Left hindlimb (tissue), 1 donor: ENCODE results near the gene SUMF2.
"Not testable (repeated sequence)": the region's sequence is repeated elsewhere in the genome, so short reads cannot be mapped to it uniquely, and the experiment has no call there.

ENCODE experiments used
- DNase-seq: peaks from one replicate; pipeline ENCODE4 v3.0.0-alpha.2; 2018

The SUMF2 gene

DNA sequence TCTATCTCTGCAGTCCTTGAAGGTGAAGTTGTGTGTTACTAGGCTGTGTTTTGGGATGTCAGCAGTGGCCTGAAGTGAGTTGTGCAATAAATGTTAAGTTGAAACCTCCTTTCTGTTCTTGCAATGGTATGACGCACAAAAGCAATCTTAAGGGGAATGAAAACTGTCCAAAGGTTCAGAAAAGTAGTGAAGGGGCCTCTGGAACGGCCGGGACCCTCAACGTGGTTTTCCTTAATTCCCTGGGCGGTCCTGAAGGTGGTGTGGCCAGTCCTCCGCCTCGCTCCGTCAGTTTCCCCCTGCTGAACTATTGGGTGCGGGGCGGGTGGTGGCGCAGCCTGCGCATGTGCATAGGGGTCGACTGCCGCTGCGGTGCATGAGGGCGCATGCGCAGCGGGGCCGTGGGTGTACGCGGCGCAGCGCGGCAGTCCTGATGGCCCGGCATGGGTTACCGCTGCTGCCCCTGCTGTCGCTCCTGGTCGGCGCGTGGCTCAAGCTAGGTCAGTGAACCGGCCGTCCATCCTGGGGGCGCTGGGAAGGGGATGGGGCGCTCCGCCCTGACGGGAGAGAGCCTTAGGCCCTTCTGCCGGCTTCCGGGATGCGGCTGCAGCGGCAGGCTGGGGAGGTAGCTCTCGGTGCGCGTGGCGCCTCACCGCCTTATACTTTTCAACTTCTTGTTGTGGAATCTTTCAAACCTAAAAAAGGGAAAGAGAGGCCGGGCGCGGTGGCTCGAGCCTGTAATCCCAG lies at the start of gene SUMF2:
SUMF2 (plus strand) TSS at position 405 of the 744 bp plus-strand sequence; CDS start at position 431, 26 bp downstream.
- peak; percentile 94 for DNase-seq

DNA sequence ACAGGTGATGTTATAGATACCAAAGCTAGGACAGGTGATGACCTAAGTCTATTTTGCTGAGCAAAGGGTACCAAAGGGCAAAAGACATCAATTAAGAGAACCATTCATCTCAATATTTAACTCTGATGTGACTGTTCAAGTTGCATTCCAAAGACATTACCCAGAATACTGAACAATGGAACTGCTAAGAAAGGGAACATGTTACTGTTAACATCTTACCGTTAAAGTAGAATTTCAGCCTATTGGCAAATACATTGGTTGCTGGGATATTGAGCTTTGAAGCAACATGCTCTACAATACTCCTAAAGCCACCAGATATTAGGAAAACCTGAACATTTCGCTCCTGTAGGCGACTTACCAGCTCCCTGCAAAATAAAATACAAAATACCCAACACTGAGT lies 47.1 kb upstream of the SUMF2 start:
- not testable (repeated sequence) for DNase-seq

DNA sequence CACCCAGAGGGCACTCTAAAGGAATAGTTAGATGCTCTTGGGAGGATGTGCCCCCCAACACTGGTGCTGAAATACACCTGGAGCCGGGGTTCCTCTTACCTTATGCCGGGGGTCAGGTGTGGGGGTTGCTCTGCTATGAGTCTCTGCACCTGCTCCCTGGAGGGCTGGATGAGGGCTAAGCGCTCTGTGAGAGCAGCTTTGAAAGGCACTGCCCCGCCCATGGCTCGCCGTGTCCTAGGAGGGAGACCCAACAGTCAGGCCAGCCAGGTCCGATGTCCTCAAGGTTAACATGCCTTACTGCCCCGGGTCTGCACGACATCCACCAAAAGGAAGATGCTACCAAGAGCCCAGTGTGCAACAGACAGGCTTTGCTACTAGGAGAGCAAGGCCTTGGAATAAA lies 44.6 kb upstream of the SUMF2 start:
- DNase-seq = no peak

DNA sequence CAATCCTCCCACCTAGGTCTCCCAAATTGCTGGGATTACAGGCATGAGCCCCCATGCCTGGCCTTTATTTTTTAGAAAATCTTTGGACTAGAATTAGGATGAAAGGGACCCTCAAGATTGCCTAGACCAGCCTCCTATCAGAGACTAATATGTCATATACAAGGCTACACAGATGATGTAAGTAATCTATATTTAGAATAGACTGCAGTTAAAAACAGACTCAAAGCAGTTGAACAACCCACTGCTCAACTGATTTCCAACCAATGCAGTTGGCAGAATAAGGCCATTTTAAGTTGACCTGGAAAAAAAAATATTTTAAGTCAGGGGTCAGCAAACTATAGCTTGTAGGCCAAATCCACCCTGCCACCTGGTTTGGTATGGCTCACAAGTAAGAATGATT lies 40.6 kb upstream of the SUMF2 start:
- DNase-seq = no peak

DNA sequence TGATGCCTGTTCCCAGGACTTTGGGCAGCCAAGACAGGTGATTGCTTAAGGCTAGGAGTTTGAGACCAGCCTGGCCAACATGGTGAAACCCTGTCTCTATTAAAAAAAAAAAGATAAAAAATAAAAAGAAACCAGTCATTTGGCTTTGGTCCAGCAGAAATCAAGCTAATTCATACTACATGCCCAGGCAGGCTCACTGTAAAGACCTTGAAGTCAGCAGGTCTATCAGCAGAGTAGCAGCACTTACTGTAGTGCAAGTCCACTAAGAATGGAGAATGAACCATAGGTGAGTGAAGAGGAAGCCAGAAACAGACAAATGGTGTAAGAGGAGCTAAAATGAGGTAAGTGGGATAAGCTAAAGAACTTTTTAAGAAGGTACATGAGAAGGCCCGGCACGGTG lies 37.5 kb upstream of the SUMF2 start:
- DNase-seq = no peak

DNA sequence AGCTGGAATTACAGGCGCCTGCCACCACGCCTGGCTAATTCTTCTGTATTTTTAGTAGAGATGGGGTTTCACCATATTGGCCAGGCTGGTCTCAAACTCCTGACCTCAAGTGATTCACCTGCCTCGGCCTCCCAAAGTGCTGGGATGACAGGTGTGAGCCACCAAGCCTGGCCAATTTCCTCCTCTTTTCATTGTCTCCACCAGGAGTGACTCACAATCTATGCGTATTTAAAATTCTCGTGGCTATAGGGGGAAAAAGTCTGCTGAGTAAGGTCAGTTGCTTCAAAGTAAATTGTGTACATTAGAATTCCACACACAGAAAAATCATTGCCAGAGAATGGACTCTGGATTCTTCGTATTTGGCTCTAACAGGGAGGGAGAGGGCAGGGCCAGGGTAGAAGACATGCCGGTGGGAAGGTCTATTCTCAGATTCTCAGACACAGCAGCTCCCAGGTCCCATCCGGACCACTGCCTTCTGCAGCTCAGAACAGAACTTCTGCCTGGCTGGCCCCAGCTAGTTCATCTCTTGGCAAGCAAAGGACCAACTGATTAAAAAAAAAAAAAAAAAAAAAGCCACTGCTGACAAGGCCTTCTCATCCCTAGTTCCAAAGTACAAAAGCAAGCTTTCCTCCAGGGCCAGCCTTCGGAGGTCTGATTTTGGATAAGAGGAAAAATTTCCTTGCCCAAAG lies 35.0 kb upstream of the SUMF2 start:
- DNase-seq = no peak

DNA sequence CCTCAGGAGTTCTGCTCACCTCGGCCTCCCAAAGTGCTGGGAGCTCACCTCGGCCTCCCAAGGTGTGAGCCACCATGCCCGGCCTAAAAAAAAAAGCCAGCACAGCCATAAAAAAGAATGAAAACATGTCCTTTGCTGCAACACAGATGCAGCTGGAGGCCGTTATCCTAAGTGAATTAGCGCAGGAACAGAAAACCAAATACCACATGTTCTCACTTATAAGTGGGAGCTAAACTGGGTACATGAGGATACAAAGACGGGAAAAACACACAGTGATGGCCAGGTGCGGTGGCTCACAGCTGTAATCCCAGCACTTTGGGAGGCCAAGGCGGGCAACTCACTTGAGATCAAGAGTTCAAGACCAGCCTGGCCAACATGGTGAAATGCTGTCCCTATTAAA lies 33.7 kb upstream of the SUMF2 start:
- DNase-seq = no peak

DNA sequence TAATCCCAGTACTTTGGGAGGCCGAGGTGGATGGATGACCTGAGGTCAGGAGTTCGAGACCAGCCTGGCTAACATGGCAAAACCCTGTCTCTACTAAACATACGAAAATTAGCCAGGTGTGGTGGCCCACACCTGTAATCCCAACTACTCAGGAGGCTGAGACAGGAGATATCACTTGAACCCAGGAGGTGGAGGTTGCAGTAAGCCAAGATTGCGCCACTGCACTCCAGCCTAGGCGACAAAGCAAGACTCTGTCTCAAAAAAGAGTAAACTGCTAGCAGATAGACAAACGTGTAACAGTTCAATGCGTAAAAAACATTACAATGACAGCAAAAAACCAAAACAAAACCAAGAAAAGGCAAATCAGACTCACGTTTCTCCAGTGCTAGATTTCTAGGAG lies 32.5 kb upstream of the SUMF2 start:
- not testable (repeated sequence) for DNase-seq

DNA sequence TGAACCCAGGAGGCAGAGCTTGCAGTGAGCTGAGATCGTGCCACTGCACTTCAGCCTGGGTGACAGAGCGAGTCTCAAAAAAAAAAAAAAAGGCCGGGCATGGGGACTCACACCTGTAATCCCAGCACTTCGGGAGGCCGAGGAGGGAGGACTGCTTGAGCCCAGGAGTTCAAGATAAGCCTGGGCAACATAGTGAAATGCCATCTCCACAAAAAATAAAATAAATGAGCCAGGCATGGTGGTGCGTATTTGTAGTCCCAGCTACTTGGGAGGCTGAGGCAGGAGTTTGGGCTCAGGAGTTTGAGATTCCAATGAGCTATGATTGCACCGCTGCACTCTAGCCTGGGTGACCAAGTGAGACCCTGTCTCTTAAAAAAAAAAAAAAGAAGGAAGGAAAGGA lies 31.5 kb upstream of the SUMF2 start:
- not testable (repeated sequence) for DNase-seq

DNA sequence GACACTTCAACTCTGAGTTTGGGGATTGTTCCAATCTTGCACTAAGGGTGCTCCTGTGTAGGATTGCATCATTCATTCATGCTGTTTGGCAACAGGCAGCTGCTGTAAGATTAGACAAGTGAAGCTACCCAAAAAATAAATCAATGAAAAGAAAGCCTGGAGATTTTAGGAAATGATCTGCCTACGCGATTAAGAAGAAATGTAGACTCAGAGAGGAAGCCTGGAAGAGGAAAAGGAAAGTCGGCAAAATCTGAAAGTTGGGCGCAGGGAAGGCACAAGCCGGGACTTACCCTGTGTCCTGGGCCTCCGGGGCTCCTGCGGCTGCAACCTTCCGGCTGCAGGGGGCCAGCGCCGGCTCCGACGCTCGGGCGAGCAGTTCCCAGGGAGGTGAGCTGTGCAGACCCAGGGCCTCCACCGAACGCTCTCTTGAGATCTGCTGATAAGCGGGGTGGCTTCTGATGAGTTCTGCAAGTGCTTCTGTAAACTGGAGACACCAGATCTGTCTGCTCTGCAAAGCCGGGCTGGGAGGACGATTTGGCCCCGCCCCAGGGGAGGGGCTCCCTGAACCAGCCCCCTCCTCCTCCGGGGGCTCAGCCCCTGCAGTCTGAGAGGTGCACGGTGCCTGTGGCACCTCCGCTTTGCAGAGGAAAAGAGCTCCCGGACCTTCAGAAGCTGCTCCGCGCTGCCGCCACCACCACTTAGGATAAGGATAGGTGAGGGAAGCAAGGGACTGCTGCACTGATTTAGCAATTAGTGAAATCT lies 30.2 kb upstream of the SUMF2 start:
- peak; percentile 81 for DNase-seq

DNA sequence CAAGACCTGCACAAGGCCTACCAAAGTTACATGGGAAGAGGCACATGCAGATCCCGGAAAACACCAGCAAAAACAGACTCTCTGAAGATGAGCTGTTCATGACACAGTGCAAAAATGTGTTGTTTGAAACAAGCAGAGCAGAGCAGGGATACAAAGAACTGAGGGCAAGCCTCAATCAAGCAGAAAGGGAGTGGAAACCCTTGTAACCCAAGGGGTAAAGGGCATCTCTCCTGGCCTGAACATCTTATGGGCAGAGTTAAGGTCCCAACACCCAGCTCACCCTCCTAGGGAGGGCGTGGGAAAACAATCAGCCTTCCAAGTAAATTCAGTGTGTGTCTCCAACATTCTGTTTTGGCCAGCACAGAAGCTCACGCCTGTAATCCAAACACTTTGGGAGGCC lies 23.4 kb upstream of the SUMF2 start:
- no peak for DNase-seq

DNA sequence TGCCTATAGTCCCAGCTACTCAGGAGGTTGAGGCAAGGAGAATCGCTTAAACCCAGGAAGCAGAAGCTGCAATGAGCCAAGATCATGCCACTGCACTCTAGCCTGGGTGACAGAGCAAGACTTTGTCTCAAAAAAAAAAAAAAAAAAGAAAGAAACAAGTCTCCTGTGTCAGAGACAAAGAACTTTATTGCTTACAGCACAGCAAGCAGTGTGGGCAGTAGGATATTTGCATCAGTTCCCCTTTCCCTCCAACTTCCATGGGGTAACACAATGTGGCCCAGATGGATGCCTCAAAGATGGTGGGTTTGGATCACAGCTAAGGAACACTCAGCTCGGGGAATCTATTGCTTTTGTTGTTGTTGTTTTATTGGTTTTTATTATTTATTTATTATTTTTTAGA lies 18.3 kb upstream of the SUMF2 start:
- not testable (repeated sequence) for DNase-seq

DNA sequence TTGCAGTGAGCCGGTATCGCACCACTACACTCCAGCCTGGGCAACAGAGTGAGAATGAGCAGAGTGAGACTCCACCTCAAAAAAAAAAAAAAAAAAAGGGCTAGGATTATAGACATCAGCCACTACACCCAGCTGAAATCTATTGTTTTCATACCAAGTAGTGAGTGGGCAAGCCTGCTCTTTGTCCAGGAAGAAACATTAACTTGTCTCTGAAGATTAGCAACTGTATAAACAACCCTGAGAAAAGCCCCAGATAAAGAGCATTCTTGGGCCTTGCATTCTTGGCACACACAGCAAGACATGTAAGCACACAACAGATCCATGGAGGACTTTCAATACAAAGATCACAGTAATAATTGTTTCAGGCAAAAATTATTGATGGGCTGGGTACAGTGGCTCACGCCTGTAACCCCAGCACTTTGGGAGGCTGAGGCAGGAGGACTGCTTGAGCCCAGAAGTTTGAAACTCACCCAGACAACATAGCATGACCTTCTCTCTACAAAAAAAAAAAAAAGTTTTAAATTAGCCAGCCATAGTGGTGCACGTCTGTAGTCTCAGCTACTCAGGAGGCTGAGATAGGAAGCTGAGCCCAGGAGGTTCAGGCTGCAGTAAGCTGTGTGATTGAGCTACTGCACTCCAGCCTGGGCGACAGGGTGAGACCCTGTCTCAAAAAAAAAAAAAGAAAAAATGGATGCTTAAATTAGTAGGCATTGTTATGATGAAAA lies 17.2 kb upstream of the SUMF2 start:
- no peak for DNase-seq

DNA sequence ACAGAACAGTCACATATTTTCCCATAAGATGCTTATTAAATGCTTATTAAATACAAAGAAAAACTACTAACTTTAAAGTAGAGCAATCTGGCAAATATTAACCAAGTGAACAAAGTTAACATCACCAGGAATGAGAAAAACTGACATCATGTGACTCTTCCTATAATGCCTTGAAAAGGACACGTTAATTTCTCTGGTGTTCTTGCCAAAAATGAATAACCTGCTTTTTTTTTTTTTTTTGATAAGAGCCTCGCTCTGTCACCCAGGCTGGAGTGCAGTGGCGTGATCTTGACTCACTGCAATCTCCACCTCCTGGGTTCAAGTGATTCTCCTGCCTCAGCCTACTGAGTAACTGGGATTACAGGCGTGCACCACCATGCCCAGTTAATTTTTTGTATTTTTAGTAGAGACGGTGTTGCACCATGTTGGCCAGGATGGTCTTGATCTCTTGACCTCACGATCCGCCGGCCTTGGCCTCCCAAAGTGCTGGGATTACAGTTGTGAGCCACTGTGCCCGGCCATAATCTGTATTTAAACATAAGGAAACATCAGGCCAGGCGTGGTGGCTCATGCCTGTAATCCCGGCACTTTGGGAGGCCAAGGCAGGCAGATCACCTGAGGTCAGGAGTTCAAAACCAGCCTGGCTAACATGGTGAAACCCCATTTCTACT lies 16.5 kb upstream of the SUMF2 start:
- not testable (repeated sequence) for DNase-seq

DNA sequence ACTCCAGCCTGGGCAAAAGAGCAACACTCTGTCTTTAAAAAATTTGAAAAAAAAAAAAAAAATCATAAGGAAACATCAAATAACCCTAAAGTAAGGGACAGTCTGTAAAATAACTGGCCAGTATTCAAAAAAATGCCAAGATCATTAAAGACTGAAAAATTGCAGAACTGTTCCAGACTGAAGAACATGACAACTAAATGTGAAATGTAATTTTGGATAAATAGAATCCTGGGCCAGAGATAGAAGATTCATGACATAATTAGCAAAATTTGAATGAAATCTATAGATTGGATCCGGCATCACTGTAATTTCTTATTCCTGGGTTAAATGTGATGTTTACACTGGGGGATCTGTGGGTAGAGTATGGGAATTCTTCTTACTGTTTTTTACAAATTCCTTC lies 15.8 kb upstream of the SUMF2 start:
- no peak for DNase-seq

DNA sequence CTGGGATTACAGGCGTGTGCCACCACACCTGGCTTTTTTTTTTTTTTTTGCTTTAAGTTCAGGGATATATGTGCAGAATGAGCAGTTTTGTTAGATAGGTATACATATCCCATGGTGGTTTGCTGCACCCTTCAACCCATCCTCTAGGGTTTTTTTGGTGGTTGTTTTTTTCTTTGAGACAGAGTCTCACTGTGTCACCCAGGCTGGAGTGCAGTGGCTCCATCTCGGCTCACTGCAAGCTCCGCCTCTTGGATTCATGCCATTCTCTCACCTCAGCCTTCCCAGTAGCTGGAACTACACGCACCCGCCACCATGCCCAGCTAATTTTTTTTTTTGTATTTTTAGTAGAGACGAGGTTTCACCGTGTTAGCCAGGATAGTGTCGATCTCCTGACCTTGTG lies 15.3 kb upstream of the SUMF2 start:
- DNase-seq = not testable (repeated sequence)

DNA sequence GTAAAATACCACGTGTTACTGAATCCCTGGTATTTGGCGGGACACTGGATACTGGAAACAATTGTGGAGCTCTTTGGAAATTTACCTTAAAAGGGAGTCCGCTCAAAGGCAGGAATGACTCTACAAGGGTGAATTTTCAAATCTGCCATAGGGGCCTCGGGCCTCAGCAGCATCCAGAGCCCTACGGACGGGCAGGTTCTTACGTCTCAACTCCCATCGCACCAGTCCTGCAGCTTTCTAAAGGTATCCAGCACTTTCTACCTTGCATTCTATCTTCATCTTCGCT lies 13.1 kb upstream of the SUMF2 start:
- DNase-seq = no peak

DNA sequence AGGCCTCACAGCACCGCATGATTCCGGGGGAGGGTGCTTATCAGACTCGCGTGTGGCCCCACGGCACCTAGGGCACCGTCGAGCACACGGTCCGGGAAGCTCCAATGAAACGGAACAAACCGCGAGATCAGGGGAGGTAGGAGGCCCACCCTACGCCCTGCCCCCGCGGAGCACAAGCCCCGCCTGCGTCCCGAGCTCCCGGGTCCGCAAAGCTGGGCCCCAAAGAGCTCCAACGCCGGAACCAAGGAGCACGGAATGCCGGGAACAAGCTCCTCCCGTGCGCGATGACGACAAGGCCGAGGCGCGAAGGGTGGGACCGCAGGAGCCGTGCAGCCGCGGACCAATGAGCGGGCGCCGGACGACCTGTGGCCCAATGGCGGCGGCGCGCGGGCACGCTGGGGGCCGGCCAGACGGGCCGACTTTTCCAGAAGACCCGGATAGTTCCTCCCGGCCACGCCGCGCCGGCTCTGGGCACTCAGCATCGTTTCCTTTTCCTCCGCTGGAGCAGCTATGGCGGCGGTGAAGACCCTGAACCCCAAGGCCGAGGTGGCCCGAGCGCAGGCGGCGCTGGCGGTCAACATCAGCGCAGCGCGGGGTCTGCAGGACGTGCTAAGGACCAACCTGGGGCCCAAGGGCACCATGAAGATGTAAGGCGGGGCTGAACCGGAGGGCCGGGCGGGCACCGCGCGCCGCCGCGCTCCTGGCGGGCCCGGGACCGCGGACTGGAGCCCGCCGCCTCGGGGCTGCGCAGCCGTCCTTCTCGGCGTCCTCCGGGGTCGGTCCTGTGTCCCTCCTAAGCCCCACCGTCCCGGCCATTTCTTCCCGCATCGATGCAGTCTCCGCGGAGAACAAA lies 12.5 kb upstream of the SUMF2 start, which contains the start of the genes CCT6A and PSPH:
CCT6A (plus strand) TSS at position 427 of the 853 bp plus-strand sequence; CDS start at position 511, 84 bp downstream.
PSPH (minus strand) TSS at position 106 of the 853 bp plus-strand sequence. CDS start 30,232 bp downstream, outside the sequence.
- peak; percentile 99 for DNase-seq

DNA sequence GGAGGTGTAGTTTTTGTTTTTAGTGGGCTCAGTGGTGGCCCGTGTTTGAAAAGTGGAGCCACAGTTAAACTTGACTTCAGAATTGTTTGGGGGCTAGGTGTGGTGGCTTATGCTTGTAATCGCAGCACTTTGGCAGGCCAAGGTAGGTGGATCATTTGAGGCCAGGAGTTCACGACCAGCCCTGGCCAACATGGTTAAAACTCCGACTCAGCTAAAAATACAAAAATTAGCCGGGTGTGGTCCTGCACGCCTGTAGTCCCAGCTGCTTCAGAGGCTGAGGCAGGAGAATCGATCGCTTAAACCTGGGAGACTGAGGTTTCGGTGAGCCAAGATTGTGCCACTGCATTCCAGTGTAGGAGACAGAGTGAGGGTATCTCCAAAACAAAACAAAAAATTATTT lies 10.7 kb upstream of the SUMF2 start:
- no peak for DNase-seq

DNA sequence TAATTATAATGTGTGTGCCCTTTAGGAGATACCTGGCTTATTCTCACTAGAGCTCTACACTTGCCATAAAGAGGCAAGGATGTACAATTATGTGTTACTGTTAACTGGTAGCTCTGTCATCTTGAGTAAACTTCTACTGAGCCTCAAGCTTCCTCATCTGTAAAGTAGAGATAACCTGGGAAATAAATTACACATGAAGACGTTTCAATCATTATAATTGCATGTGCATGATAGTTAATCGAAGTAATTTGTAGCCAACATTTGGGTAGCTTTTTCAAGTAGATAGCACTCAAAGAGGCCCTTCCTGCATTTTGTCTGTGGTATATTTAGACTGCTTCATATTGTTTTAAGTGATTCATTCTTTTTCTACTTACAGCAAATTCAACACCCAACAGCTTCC lies 10.1 kb upstream of the SUMF2 start:
- DNase-seq = no peak

DNA sequence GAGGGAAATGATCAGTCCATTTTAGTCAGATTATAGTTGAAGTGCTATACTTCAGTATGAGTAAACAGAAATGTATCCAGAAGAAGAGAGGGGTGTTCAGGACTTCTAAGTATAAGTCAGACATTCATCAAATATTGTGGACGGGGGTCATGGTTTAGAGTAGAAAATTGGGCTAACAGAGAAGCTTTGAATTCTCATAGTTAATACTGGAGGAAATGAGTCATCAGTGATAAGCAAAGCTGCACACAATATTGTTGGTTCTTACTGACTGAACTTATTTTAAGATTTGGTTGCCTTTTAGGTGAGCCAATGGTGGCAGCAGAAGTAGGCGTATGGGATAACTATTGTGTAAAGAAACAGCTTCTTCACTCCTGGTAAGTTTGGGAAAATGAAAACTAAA lies 1.7 kb upstream of the SUMF2 start:
- DNase-seq = no peak

DNA sequence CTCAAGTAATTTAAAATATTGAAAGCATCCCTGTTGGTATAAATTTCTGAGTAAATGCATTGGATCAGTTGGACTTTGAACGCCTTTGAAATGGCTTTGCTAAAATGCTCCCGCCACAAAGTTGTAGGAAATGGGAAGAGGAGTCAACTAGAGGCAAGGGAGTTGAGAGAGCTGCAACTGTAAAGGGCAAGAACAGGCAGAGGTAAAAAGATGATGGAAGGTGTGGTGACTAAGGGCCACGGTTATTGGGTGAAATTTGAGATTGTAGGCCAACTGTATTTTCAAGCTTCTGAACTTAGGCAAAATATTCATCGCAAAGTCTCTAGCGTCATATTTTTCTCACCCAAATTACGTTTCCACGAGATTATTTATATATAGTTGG lies 595 bp upstream of the SUMF2 start:
- DNase-seq = no peak
